HFFc6 (cell line): ENCODE data around the gene ZNF343. TPM values are rescaled to one million over a fixed set of nuclear protein-coding genes. Genes with fewer than 3 reads are reported as not detected.

Source experiments
- DNase-seq: peaks from one replicate; pipeline ENCODE4 v3.0.0-alpha.2; 2018
- H3K27ac Mint-ChIP-seq: 2 replicates; pipeline ENCODE4 v1.8.0; 2020; ENCODE audit warnings: mild to moderate bottlenecking, mixed read lengths
- H3K27me3 Mint-ChIP-seq: 2 replicates; pipeline ENCODE4 v1.8.0; 2021; ENCODE audit warnings: mild to moderate bottlenecking, moderate library complexity, mixed read lengths; ENCODE audit not compliant: insufficient read depth
- H3K36me3 Mint-ChIP-seq: 2 replicates; pipeline ENCODE4 v1.8.0; 2021; ENCODE audit warnings: low read depth, mixed read lengths
- H3K4me1 Mint-ChIP-seq: 2 replicates; pipeline ENCODE4 v1.8.0; 2020; ENCODE audit warnings: low read depth, mixed read lengths
- H3K4me3 Mint-ChIP-seq: 2 replicates; pipeline ENCODE4 v1.8.0; 2020; ENCODE audit warnings: mild to moderate bottlenecking, moderate library complexity, mixed read lengths
- H3K9me3 Mint-ChIP-seq: 2 replicates; pipeline ENCODE4 v1.8.0; 2020; ENCODE audit warnings: mild to moderate bottlenecking, mixed read lengths
- CTCF ChIP-seq: fragments of 200-600 bp; sonication (generic); IDR thresholded peaks from 2 replicates; pipeline ENCODE4 v1.5.0; 2021; ENCODE audit warnings: antibody characterized with exemption, mild to moderate bottlenecking
- total RNA-seq, 6 experiments: library from RNA; stranded (reverse); fragmentation: NEBNext Ultra II Directional; extraction: Animal tissue kit (Norgen Biotek cat#: 25700); gene quantifications; 2 replicates in 1 of 6; 3 replicates in 5 of 6; pipeline ENCODE4 v1.2.3, GENCODE V29; 2021

ZNF343 gene
- total RNA-seq, 6 experiments from 2014 or later = 6.4 to 9.4 (median 8.8) TPM

GRCh38 chr20:2459981-2460751, 48.5 kb downstream of the ZNF343 start:
- no peaks in the 10 kb centered on the region for H3K9me3 Mint-ChIP-seq
- H3K4me3 Mint-ChIP-seq = no peak overlapping the region
- H3K27me3 Mint-ChIP-seq = no peaks in the 10 kb centered on the region; the same call in none of the 2 replicates
- TF ChIP-seq CTCF = no peak
- H3K27ac Mint-ChIP-seq = no peak overlapping the region
- peaks cover 36% of the 10 kb centered on the region for H3K4me1 Mint-ChIP-seq
- DNase-seq = no peak
- peaks cover 49% of the 10 kb centered on the region for H3K36me3 Mint-ChIP-seq

GRCh38 chr20:2458919-2459499, 49.7 kb downstream of the ZNF343 start:
- peaks cover 38% of the 10 kb centered on the region for H3K36me3 Mint-ChIP-seq
- no peak for TF ChIP-seq CTCF
- peaks cover 3% of the 10 kb centered on the region for H3K27me3 Mint-ChIP-seq
- H3K27ac Mint-ChIP-seq = peak overlapping the region; percentile 3
- H3K4me1 Mint-ChIP-seq = peaks cover 35% of the 10 kb centered on the region
- H3K4me3 Mint-ChIP-seq = no peak overlapping the region
- no peaks in the 10 kb centered on the region for H3K9me3 Mint-ChIP-seq
- no peak for DNase-seq

GRCh38 chr20:2455771-2456497, 52.8 kb downstream of the ZNF343 start:
- no peak for TF ChIP-seq CTCF
- Mint-ChIP-seq H3K36me3 (peaks cover 19% of the 10 kb centered on the region), H3K27ac (no peak overlapping the region), H3K4me3 (no peak overlapping the region), H3K9me3 (no peaks in the 10 kb centered on the region), H3K4me1 (peaks cover 25% of the 10 kb centered on the region), H3K27me3 (peaks cover 3% of the 10 kb centered on the region; the same call in 1 of the 2 replicates)
- DNase-seq = no peak

GRCh38 chr20:2453792-2454191, 54.9 kb downstream of the ZNF343 start:
- Mint-ChIP-seq H3K27me3 (peaks cover 8% of the 10 kb centered on the region), H3K36me3 (peaks cover 2% of the 10 kb centered on the region), H3K27ac (no peak overlapping the region), H3K4me1 (peaks cover 32% of the 10 kb centered on the region), H3K9me3 (no peaks in the 10 kb centered on the region), H3K4me3 (no peak overlapping the region)
- no peak for DNase-seq
- TF ChIP-seq CTCF = no peak

- peak; percentile 94 for TF ChIP-seq CTCF
- DNase-seq = peak; percentile 73
- no peak overlapping the region for H3K4me3 Mint-ChIP-seq
- no peak overlapping the region for H3K27ac Mint-ChIP-seq
- peaks cover 8% of the 10 kb centered on the region for H3K27me3 Mint-ChIP-seq
- H3K9me3 Mint-ChIP-seq = no peaks in the 10 kb centered on the region
- H3K4me1 Mint-ChIP-seq = peaks cover 30% of the 10 kb centered on the region
- no peaks in the 10 kb centered on the region for H3K36me3 Mint-ChIP-seq
Measured at GRCh38 chr20:2451939-2452732, 56.6 kb downstream of the ZNF343 start.
